HCT116 (cell line): ENCODE data around the gene CCS. TPM values are rescaled to one million over a fixed set of nuclear protein-coding genes. Genes with fewer than 3 reads are reported as not detected.

Source experiments
- ATAC-seq: fragments of 200-7000 bp; cut with Tn5 transposase; 2 replicates; pipeline ENCODE4 v1.9.1; 2020; ENCODE audit warnings: mild to moderate bottlenecking, moderate library complexity
- BruUV-seq: library from RNA; stranded (reverse); fragments of 400-500 nt; replicated peaks from 2 replicates; lab custom pipeline; 2021; lab: Mats Ljungman, UMichigan
- CTCF ChIA-PET: fragments of 300-600 bp; sonication (Branson Sonifier 250); formaldehyde crosslinking; loops from one replicate; lab custom pipeline; 2021; ENCODE audit warnings: antibody characterized with exemption; lab: Charles Lee
- POLR2A ChIA-PET: fragments of 300-600, 350-600 bp; sonication (Branson Sonifier 250); formaldehyde crosslinking; loops from one replicate; lab custom pipeline; 2021; ENCODE audit warnings: antibody characterized with exemption; lab: Charles Lee
- RAD21 ChIA-PET, 2 experiments: fragments of 300-600 bp; sonication (Branson Sonifier 250); formaldehyde crosslinking; loops; one replicate each; lab custom pipeline; 2023; ENCODE audit warnings: low total read pairs in 2 of 2; ENCODE audit not compliant: uncharacterized antibody in 2 of 2, unreplicated experiment in 2 of 2, low non-redundant PET in 1 of 2; lab: Charles Lee
- DNase-seq: peaks from one replicate; pipeline ENCODE4 v3.0.0-alpha.2; 2010; ENCODE audit warnings: low read depth, low spot score
- H2AFZ ChIP-seq: fragments of 200-600 bp; shearing (Covaris generic), sonication (generic); 2 replicates; pipeline ENCODE4 v1.6.1; 2017; ENCODE audit warnings: low read depth, mixed run types, mixed read lengths, antibody characterized with exemption, low read length; ENCODE audit not compliant: poor library complexity, severe bottlenecking
- H3K27ac ChIP-seq: 2 replicates; pipeline ENCODE4 v1.5.1; 2012; ENCODE audit warnings: low read depth, low read length
- H3K27me3 ChIP-seq: fragments of 200-600 bp; sonication (generic); 2 replicates; pipeline ENCODE4 v1.6.1; 2016; ENCODE audit warnings: mixed run types, low read length, mixed read lengths; ENCODE audit not compliant: insufficient read depth
- H3K36me3 ChIP-seq, 2 experiments: fragments of 200-500 bp in 1 of 2; fragments of 200-600 bp in 1 of 2; sonication (Bioruptor generic) in 1 of 2; sonication (generic) in 1 of 2; 2 replicates each; pipeline versions ENCODE4 v1.5.1 to v1.6.1; 2014 to 2016; ENCODE audit warnings: low read length in 2 of 2, inconsistent platforms in 1 of 2, mixed read lengths in 1 of 2, mixed run types in 1 of 2; ENCODE audit not compliant: insufficient read depth in 2 of 2, control insufficient read depth in 1 of 2
- H3K4me1 ChIP-seq, 2 experiments: fragments of 200-600 bp in 1 of 2; sonication (generic) in 1 of 2; 2 replicates each; pipeline versions ENCODE4 v1.5.1 to v1.6.1; 2012 to 2017; ENCODE audit warnings: low read length in 2 of 2, inconsistent platforms in 1 of 2, mild to moderate bottlenecking in 1 of 2, mixed read lengths in 1 of 2, mixed run types in 1 of 2, moderate library complexity in 1 of 2; ENCODE audit not compliant: insufficient read depth in 2 of 2, control insufficient read depth in 1 of 2
- H3K4me2 ChIP-seq: fragments of 200-600 bp; sonication (generic); 2 replicates; pipeline ENCODE4 v1.6.1; 2017; ENCODE audit warnings: mixed run types, low read length, mixed read lengths
- H3K4me3 ChIP-seq, 2 experiments: fragments of 200-600 bp in 1 of 2; sonication (generic) in 1 of 2; replicated peaks in 1 of 2; 2 replicates each; pipeline ENCODE4 v1.5.1; 2011 to 2016; ENCODE audit warnings: low read length in 2 of 2, control low read depth in 1 of 2, low read depth in 1 of 2, mild to moderate bottlenecking in 1 of 2, mixed read lengths in 1 of 2, mixed run types in 1 of 2
- H3K79me2 ChIP-seq: fragments of 200-600 bp; sonication (generic); 2 replicates; pipeline ENCODE4 v1.6.1; 2017; ENCODE audit warnings: mild to moderate bottlenecking, mixed run types, low read length, moderate library complexity, mixed read lengths; ENCODE audit not compliant: insufficient read depth
- H3K9ac ChIP-seq: fragments of 200-600 bp; sonication (generic); 2 replicates; pipeline ENCODE4 v1.6.1; 2016; ENCODE audit warnings: low read length, mixed read lengths
- H3K9me2 ChIP-seq: fragments of 200-600 bp; sonication (generic), shearing (Covaris generic); 2 replicates; pipeline ENCODE4 v1.6.1; 2017; ENCODE audit warnings: mixed run types, mild to moderate bottlenecking, moderate library complexity; ENCODE audit not compliant: insufficient read depth
- H3K9me3 ChIP-seq, 2 experiments: fragments of 200-500 bp in 1 of 2; fragments of 200-600 bp in 1 of 2; sonication (Bioruptor generic) in 1 of 2; sonication (generic) in 1 of 2; 2 replicates each; pipeline ENCODE4 v1.6.1; 2014 to 2017; ENCODE audit warnings: low read length in 2 of 2, mixed read lengths in 2 of 2, inconsistent platforms in 1 of 2, low read depth in 1 of 2, mild to moderate bottlenecking in 1 of 2, mixed run types in 1 of 2, moderate library complexity in 1 of 2; ENCODE audit not compliant: control insufficient read depth in 1 of 2, insufficient read depth in 1 of 2
- H4K20me1 ChIP-seq: fragments of 200-600 bp; sonication (generic), shearing (Covaris generic); 2 replicates; pipeline ENCODE4 v1.6.1; 2017; ENCODE audit warnings: mixed run types, mild to moderate bottlenecking, moderate library complexity; ENCODE audit not compliant: insufficient read depth
- CEBPB ChIP-seq: IDR thresholded peaks from 2 replicates; pipeline ENCODE4 v1.6.1; 2012; ENCODE audit warnings: low read depth
- EGR1 ChIP-seq: IDR thresholded peaks from 2 replicates; pipeline ENCODE4 v1.6.1; 2012; ENCODE audit warnings: low read depth
- EZH2phosphoT487 ChIP-seq: fragments of 200-600 bp; IDR thresholded peaks from 2 replicates; pipeline ENCODE4 v1.6.1; 2018; ENCODE audit warnings: antibody characterized with exemption, borderline replicate concordance
- POLR2A ChIP-seq: IDR thresholded peaks from 2 replicates; pipeline ENCODE4 v1.7.0; 2011; ENCODE audit warnings: borderline replicate concordance; ENCODE audit not compliant: insufficient read depth, insufficient read length; ENCODE audit errors: extremely low read depth
- SP1 ChIP-seq: IDR thresholded peaks from 2 replicates; pipeline ENCODE4 v1.6.1; 2012; ENCODE audit warnings: low read depth
- intact Hi-C: fragments of 100-400 bp; cut with micrococcal nuclease; formaldehyde crosslinking; loops from 2 replicates; pipeline ENCODE4 v1.10.0; 2022
- total RNA-seq: library from RNA; stranded (reverse); gene quantifications from one replicate; pipeline ENCODE4 v1.2.1, GENCODE V29; 2021; ENCODE audit not compliant: unreplicated experiment
- TF ChIP-seq, protein P1 (sequence below): IDR thresholded peaks from 2 replicates; pipeline ENCODE4 v1.6.1; 2012
- TF ChIP-seq, protein P2 (sequence below): IDR thresholded peaks from 2 replicates; pipeline ENCODE4 v1.6.1; 2011; ENCODE audit warnings: mild to moderate bottlenecking, low read length, moderate library complexity; ENCODE audit not compliant: insufficient replicate concordance; ENCODE audit errors: extremely low read depth
- TF ChIP-seq, protein P3 (sequence below): IDR thresholded peaks from 2 replicates; pipeline ENCODE4 v1.6.1; 2012; ENCODE audit warnings: low read depth

Gene CCS
- total RNA-seq, 1 experiment from 2014 or later, result 40.6 TPM

DNA sequence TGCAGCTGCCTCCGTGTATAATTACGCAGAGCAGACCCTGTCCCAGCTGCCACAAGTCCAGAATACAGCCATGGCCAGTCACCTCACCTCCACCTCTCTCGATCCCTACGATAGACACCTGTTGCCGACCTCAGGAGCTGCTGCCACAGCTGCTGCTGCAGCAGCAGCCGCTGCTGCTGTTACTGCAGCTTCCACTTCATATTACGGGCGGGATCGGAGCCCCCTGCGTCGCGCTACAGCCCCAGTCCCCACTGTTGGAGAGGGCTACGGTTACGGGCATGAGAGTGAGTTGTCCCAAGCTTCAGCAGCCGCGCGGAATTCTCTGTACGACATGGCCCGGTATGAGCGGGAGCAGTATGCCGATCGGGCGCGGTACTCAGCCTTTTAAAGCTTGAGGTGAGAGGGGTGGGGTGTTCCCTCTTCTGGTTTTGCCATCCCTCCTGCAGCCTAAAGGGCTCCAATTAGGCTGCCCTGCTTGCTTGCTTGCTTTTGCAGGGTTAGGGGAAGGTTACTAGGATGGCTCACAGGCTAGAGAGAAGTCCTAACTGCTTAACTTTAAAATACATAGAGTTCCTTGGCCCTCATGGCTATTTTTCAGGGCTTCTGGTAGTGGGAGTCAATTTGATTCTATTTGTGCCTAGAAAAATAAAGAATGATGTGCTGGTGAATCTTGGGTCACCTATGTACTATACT lies 50.9 kb downstream of the CCS start (continued):
- TF ChIP-seq EGR1, result no peak
- no peak for TF ChIP-seq EZH2phosphoT487
- no peak for TF ChIP-seq SP1
- TF ChIP-seq, protein P1, sequence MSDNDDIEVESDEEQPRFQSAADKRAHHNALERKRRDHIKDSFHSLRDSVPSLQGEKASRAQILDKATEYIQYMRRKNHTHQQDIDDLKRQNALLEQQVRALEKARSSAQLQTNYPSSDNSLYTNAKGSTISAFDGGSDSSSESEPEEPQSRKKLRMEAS, result no peak
- TF ChIP-seq, protein P2, sequence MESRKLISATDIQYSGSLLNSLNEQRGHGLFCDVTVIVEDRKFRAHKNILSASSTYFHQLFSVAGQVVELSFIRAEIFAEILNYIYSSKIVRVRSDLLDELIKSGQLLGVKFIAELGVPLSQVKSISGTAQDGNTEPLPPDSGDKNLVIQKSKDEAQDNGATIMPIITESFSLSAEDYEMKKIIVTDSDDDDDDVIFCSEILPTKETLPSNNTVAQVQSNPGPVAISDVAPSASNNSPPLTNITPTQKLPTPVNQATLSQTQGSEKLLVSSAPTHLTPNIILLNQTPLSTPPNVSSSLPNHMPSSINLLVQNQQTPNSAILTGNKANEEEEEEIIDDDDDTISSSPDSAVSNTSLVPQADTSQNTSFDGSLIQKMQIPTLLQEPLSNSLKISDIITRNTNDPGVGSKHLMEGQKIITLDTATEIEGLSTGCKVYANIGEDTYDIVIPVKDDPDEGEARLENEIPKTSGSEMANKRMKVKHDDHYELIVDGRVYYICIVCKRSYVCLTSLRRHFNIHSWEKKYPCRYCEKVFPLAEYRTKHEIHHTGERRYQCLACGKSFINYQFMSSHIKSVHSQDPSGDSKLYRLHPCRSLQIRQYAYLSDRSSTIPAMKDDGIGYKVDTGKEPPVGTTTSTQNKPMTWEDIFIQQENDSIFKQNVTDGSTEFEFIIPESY, result no peak

DNA sequence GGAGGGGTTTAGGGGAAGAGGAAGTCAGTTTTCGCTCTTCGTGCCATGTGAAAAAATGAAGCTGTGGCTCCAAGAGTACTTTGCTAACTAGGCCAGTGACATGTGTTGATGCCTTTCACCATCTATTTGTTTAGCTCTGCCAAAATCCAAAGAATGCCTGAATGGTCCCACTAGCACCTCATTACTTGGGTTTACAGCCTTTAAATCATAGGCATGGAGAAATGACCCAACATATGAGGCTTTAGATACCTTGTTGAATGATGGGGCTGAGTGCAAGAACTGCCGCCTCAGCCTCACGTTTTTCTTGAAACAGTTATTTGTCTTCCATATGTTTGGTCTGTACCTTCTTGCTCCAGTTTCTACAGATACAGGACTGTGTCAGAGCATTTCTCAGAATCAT lies 53.8 kb downstream of the CCS start:
- ChIA-PET POLR2A (interaction anchor here (2.0 kb wide), 1 partner anchor 9 kb away, joined by 6 read pairs; the partner anchor contains the start of gene RBM4), CTCF (no interaction called here), RAD21 (no interaction called here)
- H3K9me3 ChIP-seq, result no peaks in the 10 kb centered on the region
- no peak overlapping the region for H3K27ac ChIP-seq
- TF ChIP-seq POLR2A (no peak), EZH2phosphoT487 (no peak), CEBPB (no peak)
- TF ChIP-seq, protein P3, sequence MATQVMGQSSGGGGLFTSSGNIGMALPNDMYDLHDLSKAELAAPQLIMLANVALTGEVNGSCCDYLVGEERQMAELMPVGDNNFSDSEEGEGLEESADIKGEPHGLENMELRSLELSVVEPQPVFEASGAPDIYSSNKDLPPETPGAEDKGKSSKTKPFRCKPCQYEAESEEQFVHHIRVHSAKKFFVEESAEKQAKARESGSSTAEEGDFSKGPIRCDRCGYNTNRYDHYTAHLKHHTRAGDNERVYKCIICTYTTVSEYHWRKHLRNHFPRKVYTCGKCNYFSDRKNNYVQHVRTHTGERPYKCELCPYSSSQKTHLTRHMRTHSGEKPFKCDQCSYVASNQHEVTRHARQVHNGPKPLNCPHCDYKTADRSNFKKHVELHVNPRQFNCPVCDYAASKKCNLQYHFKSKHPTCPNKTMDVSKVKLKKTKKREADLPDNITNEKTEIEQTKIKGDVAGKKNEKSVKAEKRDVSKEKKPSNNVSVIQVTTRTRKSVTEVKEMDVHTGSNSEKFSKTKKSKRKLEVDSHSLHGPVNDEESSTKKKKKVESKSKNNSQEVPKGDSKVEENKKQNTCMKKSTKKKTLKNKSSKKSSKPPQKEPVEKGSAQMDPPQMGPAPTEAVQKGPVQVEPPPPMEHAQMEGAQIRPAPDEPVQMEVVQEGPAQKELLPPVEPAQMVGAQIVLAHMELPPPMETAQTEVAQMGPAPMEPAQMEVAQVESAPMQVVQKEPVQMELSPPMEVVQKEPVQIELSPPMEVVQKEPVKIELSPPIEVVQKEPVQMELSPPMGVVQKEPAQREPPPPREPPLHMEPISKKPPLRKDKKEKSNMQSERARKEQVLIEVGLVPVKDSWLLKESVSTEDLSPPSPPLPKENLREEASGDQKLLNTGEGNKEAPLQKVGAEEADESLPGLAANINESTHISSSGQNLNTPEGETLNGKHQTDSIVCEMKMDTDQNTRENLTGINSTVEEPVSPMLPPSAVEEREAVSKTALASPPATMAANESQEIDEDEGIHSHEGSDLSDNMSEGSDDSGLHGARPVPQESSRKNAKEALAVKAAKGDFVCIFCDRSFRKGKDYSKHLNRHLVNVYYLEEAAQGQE, result no peak
- H3K4me1 ChIP-seq, result peaks cover 0 to 3% of the 10 kb centered on the region in 2 experiments; a peak in 1 of 4 replicates
- peaks cover 100% of the 10 kb centered on the region for H3K79me2 ChIP-seq
- DNase-seq, result no peak
- intact Hi-C loops, result no loop called here
- BruUV-seq, result no TSS peak
- H3K4me3 ChIP-seq, result no peak overlapping the region
- no peaks in the 10 kb centered on the region for H3K9me2 ChIP-seq
- H3K36me3 ChIP-seq, result peaks cover 67 to 80% of the 10 kb centered on the region in 2 experiments
- no peak overlapping the region for H3K9ac ChIP-seq
- no peak overlapping the region for H3K4me2 ChIP-seq
- no peaks in the 10 kb centered on the region for H3K27me3 ChIP-seq
- ATAC-seq, result no peak
- H4K20me1 ChIP-seq, result peaks cover 28% of the 10 kb centered on the region
- no peak overlapping the region for H2AFZ ChIP-seq
